Astrocyte (in vitro differentiated cells and primary cell): ENCODE results near the gene HMCN1. TPM values are rescaled to one million over a fixed set of nuclear protein-coding genes. Genes with fewer than 3 reads are reported as not detected.

Experiments used
- DNase-seq: peaks from one replicate; pipeline ENCODE4 v3.0.0-alpha.2; 2010; ENCODE audit warnings: low read depth
- FAIRE-seq: peaks from 2 replicates; lab custom pipeline; 2011; peaks lifted over from hg19 to GRCh38; lab: Jason Lieb, UNC
- H2AFZ ChIP-seq: 2 replicates; pipeline ENCODE4 v1.6.0; 2012; ENCODE audit warnings: low read depth, low read length, inconsistent platforms
- H3K27ac ChIP-seq: 2 replicates; pipeline ENCODE4 v1.5.1; 2011; ENCODE audit warnings: low read depth, low read length, inconsistent platforms
- H3K27me3 ChIP-seq: 2 replicates; pipeline ENCODE4 v1.6.0; 2011; ENCODE audit warnings: low read length, inconsistent platforms; ENCODE audit not compliant: insufficient read depth
- H3K36me3 ChIP-seq: 2 replicates; pipeline ENCODE4 v1.5.1; 2011; ENCODE audit warnings: low read length, inconsistent platforms; ENCODE audit not compliant: insufficient read depth
- H3K4me1 ChIP-seq: 2 replicates; pipeline ENCODE4 v1.5.1; 2011; ENCODE audit warnings: low read length, inconsistent platforms; ENCODE audit not compliant: insufficient read depth
- H3K4me2 ChIP-seq: 2 replicates; pipeline ENCODE4 v1.6.0; 2012; ENCODE audit warnings: low read length, inconsistent platforms
- H3K4me3 ChIP-seq: 2 replicates; pipeline ENCODE4 v1.5.1; 2011; ENCODE audit warnings: low read depth, mild to moderate bottlenecking, low read length, inconsistent platforms; ENCODE audit not compliant: insufficient read depth
- H3K79me2 ChIP-seq: 2 replicates; pipeline ENCODE4 v1.6.0; 2012; ENCODE audit warnings: mild to moderate bottlenecking, low read length, inconsistent platforms; ENCODE audit not compliant: insufficient read depth
- H3K9ac ChIP-seq: 2 replicates; pipeline ENCODE4 v1.6.0; 2012; ENCODE audit warnings: mild to moderate bottlenecking, low read length, inconsistent platforms
- H3K9me3 ChIP-seq: 2 replicates; pipeline ENCODE4 v1.5.1; 2012; ENCODE audit warnings: low read depth, mild to moderate bottlenecking, low read length, inconsistent platforms; ENCODE audit not compliant: insufficient read depth
- H4K20me1 ChIP-seq: 2 replicates; pipeline ENCODE4 v1.6.0; 2012; ENCODE audit warnings: low read length, inconsistent platforms; ENCODE audit not compliant: insufficient read depth
- H3K27ac Mint-ChIP-seq: one replicate; pipeline ENCODE4 v1.8.0; 2021; ENCODE audit warnings: mild to moderate bottlenecking, mixed read lengths; ENCODE audit not compliant: unreplicated experiment
- H3K27me3 Mint-ChIP-seq: one replicate; pipeline ENCODE4 v1.8.0; 2021; ENCODE audit warnings: low read depth, mixed read lengths; ENCODE audit not compliant: unreplicated experiment
- H3K36me3 Mint-ChIP-seq: one replicate; pipeline ENCODE4 v1.8.0; 2021; ENCODE audit warnings: low read depth, mixed read lengths; ENCODE audit not compliant: unreplicated experiment
- H3K4me1 Mint-ChIP-seq: one replicate; pipeline ENCODE4 v1.8.0; 2021; ENCODE audit warnings: low read depth, mixed read lengths; ENCODE audit not compliant: unreplicated experiment
- H3K4me3 Mint-ChIP-seq: one replicate; pipeline ENCODE4 v1.8.0; 2021; ENCODE audit warnings: mild to moderate bottlenecking, moderate library complexity, mixed read lengths; ENCODE audit not compliant: unreplicated experiment
- H3K9me3 Mint-ChIP-seq: one replicate; pipeline ENCODE4 v1.8.0; 2021; ENCODE audit warnings: mild to moderate bottlenecking, mixed read lengths; ENCODE audit not compliant: unreplicated experiment
- EZH2 ChIP-seq: IDR thresholded peaks from 2 replicates; pipeline ENCODE4 v1.6.1; 2012; ENCODE audit warnings: mild to moderate bottlenecking, low read length, inconsistent platforms; ENCODE audit not compliant: insufficient read depth
- total RNA-seq: library from RNA; stranded (reverse); gene quantifications from 2 replicates; pipeline ENCODE4 v1.2.1, GENCODE V29; 2021
- TF ChIP-seq, protein P1 (sequence below): IDR thresholded peaks from 2 replicates; pipeline ENCODE4 v1.5.1; 2011; ENCODE audit warnings: low read depth, mild to moderate bottlenecking, inconsistent platforms, low read length, moderate library complexity; ENCODE audit not compliant: insufficient read depth

The HMCN1 gene
- total RNA-seq, 1 donor from 2014 or later = 19.7 TPM

GRCh38 chr1:185991266-185991665 lies 257.1 kb downstream of the HMCN1 start:
- Histone ChIP-seq H3K9ac (no peak overlapping the region), H3K4me3 (no peak overlapping the region), H3K4me1 (peaks cover 4% of the 10 kb centered on the region), H2AFZ (no peak overlapping the region), H3K27ac (no peak overlapping the region), H3K79me2 (no peaks in the 10 kb centered on the region), H3K36me3 (no peaks in the 10 kb centered on the region), H3K27me3 (no peaks in the 10 kb centered on the region), H3K9me3 (no peaks in the 10 kb centered on the region), H4K20me1 (no peaks in the 10 kb centered on the region), H3K4me2 (no peak overlapping the region)
- Mint-ChIP-seq H3K36me3 (peaks cover 4% of the 10 kb centered on the region), H3K9me3 (no peaks in the 10 kb centered on the region), H3K27me3 (no peaks in the 10 kb centered on the region), H3K4me1 (peaks cover 19% of the 10 kb centered on the region), H3K4me3 (peak overlapping the region; percentile 66), H3K27ac (no peak overlapping the region)
- FAIRE-seq (no peak), DNase-seq (no peak)
- TF ChIP-seq EZH2 = no peak
- TF ChIP-seq, protein P1, sequence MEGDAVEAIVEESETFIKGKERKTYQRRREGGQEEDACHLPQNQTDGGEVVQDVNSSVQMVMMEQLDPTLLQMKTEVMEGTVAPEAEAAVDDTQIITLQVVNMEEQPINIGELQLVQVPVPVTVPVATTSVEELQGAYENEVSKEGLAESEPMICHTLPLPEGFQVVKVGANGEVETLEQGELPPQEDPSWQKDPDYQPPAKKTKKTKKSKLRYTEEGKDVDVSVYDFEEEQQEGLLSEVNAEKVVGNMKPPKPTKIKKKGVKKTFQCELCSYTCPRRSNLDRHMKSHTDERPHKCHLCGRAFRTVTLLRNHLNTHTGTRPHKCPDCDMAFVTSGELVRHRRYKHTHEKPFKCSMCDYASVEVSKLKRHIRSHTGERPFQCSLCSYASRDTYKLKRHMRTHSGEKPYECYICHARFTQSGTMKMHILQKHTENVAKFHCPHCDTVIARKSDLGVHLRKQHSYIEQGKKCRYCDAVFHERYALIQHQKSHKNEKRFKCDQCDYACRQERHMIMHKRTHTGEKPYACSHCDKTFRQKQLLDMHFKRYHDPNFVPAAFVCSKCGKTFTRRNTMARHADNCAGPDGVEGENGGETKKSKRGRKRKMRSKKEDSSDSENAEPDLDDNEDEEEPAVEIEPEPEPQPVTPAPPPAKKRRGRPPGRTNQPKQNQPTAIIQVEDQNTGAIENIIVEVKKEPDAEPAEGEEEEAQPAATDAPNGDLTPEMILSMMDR = no peak

GRCh38 chr1:185996211-185996610 lies 262.0 kb downstream of the HMCN1 start:
- H3K9me3 Mint-ChIP-seq = no peaks in the 10 kb centered on the region
- Histone ChIP-seq H3K27ac (no peak overlapping the region), H3K79me2 (no peaks in the 10 kb centered on the region), H4K20me1 (no peaks in the 10 kb centered on the region), H3K9ac (no peak overlapping the region), H3K4me3 (no peak overlapping the region), H3K9me3 (no peaks in the 10 kb centered on the region), H3K36me3 (no peaks in the 10 kb centered on the region), H2AFZ (no peak overlapping the region), H3K27me3 (no peaks in the 10 kb centered on the region), H3K4me2 (peak overlapping the region; percentile 34), H3K4me1 (peaks cover 4% of the 10 kb centered on the region)
- DNase-seq (peak; percentile 76), FAIRE-seq (peak; percentile 23)
- H3K36me3 Mint-ChIP-seq = peaks cover 2% of the 10 kb centered on the region
- H3K27ac Mint-ChIP-seq = peak overlapping the region; percentile 89
- TF ChIP-seq, protein P1 = no peak
- no peak for TF ChIP-seq EZH2
- no peaks in the 10 kb centered on the region for H3K27me3 Mint-ChIP-seq
- peaks cover 31% of the 10 kb centered on the region for H3K4me1 Mint-ChIP-seq
- H3K4me3 Mint-ChIP-seq = no peak overlapping the region

- Histone ChIP-seq H3K4me2 (no peak overlapping the region), H2AFZ (no peak overlapping the region), H3K27ac (no peak overlapping the region), H3K79me2 (no peaks in the 10 kb centered on the region), H3K27me3 (no peaks in the 10 kb centered on the region), H3K4me1 (peaks cover 4% of the 10 kb centered on the region), H3K9me3 (no peaks in the 10 kb centered on the region), H3K4me3 (no peak overlapping the region), H3K9ac (no peak overlapping the region), H4K20me1 (no peaks in the 10 kb centered on the region), H3K36me3 (no peaks in the 10 kb centered on the region)
- Mint-ChIP-seq H3K27ac (no peak overlapping the region), H3K36me3 (peaks cover 2% of the 10 kb centered on the region), H3K4me3 (no peak overlapping the region), H3K9me3 (no peaks in the 10 kb centered on the region), H3K4me1 (peaks cover 23% of the 10 kb centered on the region), H3K27me3 (no peaks in the 10 kb centered on the region)
- DNase-seq (no peak), FAIRE-seq (no peak)
- no peak for TF ChIP-seq EZH2
- TF ChIP-seq, protein P1 = no peak
Observed at GRCh38 chr1:185998391-185998790, 264.2 kb downstream of the HMCN1 start.
